ENCODE measurements around the gene KRT8.
"Not testable (repeated sequence)": the region's sequence is repeated elsewhere in the genome, so short reads cannot be mapped to it uniquely, and the experiment has no call there.

Gene KRT8

GRCh38 chr12:52904509-52905300, at the start of gene KRT8:
Gene KRT8 (minus strand): TSS chr12:52905076. CDS start chr12:52904981, 95 bp downstream.
- not testable (repeated sequence) for DNase-seq (ENCODE audit: low read depth); H3K4me3 ChIP-seq (ENCODE audit: control insufficient read depth, low read depth, low read length)

- no peak overlapping the region for H3K4me3 ChIP-seq (ENCODE audit: control insufficient read depth, low read depth, low read length)
- no peak for DNase-seq (ENCODE audit: low read depth)
- no peak for TF ChIP-seq CTCF (IDR thresholded peaks at IDR 0.05; ENCODE audit: control insufficient read depth, insufficient read depth, low read depth, low read length, missing control alignments)
Observed at GRCh38 chr12:52953181-52953841, 48.4 kb upstream of the KRT8 start.

- H3K4me3 ChIP-seq (ENCODE audit: control insufficient read depth, low read depth, low read length): no peak overlapping the region
- peak; percentile 20 for TF ChIP-seq CTCF (IDR thresholded peaks at IDR 0.05; ENCODE audit: control insufficient read depth, insufficient read depth, low read depth, low read length, missing control alignments)
- DNase-seq (ENCODE audit: low read depth): no peak
Observed at GRCh38 chr12:52952076-52952801, 47.4 kb upstream of the KRT8 start.

DNA sequence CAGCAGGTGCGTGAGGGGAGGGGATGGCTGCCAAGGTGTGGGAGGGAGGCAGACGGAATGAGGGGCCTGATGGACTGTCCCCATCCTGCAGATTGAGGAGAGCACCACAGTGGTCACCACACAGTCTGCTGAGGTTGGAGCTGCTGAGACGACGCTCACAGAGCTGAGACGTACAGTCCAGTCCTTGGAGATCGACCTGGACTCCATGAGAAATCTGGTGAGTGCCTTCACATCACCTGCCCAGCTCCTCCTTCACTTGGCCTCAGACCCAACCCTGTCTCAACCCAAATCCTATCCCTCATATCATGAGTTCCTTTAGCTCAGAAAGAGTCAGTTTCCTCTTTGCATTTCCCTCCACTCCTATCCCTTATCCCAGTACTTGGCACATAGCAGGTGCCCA, 46.8 kb upstream of the KRT8 start:
- H3K4me3 ChIP-seq (ENCODE audit: control insufficient read depth, low read depth, low read length): no peak overlapping the region; the same call in none of the 2 replicates
- no peak for DNase-seq (ENCODE audit: low read depth)
- TF ChIP-seq CTCF (IDR thresholded peaks at IDR 0.05; ENCODE audit: control insufficient read depth, insufficient read depth, low read depth, low read length, missing control alignments): no peak

DNA sequence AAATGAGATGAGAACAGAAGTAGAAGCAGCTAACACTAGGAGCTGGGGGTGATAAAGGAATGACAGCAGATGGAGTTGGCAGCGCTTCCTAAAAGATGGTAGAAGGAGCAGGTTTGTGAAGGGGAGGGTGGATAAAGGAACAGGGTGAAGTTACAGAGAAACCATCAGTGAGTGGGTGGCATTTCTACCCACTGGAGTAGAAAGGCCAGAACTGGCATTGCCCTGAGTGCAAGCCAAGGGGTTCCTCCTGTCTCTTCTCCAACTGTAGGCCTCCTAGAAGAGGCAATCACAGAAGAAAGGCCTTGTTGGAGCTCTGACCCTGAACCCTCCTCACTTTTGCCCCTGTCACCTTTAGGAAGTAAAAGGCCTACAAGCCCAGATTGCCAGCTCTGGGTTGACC, 46.2 kb upstream of the KRT8 start:
- TF ChIP-seq CTCF (IDR thresholded peaks at IDR 0.05; ENCODE audit: control insufficient read depth, insufficient read depth, low read depth, low read length, missing control alignments): no peak
- H3K4me3 ChIP-seq (ENCODE audit: control insufficient read depth, low read depth, low read length): no peak overlapping the region; the same call in 1 of the 2 replicates

DNA sequence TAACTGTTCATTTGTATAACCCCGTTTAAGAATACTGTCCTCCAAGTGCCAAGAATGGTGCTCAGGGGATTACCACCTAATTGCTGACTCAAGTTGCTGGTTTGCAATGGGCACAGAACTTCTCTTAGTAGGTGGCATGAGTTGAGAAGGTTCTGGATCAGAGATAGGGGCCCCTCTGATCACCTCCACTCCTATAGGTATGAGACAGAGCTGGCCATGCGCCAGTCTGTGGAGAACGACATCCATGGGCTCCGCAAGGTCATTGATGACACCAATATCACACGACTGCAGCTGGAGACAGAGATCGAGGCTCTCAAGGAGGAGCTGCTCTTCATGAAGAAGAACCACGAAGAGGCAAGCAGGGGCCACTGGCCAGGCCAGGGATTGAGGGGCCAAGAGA, 45.7 kb upstream of the KRT8 start:
- peak overlapping the region; percentile 44 for H3K4me3 ChIP-seq (ENCODE audit: control insufficient read depth, low read depth, low read length)
- no peak for TF ChIP-seq CTCF (IDR thresholded peaks at IDR 0.05; ENCODE audit: control insufficient read depth, insufficient read depth, low read depth, low read length, missing control alignments)
- DNase-seq (ENCODE audit: low read depth): no peak

More for the DNA sequence above, 46.2 kb upstream of the KRT8 start:
- no peak for DNase-seq (ENCODE audit: low read depth)
